Stromal cell of bone marrow (primary cell): ENCODE results near the gene WFDC12.
"Not testable (repeated sequence)": the region's sequence is repeated elsewhere in the genome, so short reads cannot be mapped to it uniquely, and the experiment has no call there.

Experiments used
- DNase-seq: peaks from one replicate; pipeline ENCODE4 v3.0.0-alpha.2; 2012; ENCODE audit warnings: low read depth

Gene WFDC12, protein sequence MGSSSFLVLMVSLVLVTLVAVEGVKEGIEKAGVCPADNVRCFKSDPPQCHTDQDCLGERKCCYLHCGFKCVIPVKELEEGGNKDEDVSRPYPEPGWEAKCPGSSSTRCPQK

DNA sequence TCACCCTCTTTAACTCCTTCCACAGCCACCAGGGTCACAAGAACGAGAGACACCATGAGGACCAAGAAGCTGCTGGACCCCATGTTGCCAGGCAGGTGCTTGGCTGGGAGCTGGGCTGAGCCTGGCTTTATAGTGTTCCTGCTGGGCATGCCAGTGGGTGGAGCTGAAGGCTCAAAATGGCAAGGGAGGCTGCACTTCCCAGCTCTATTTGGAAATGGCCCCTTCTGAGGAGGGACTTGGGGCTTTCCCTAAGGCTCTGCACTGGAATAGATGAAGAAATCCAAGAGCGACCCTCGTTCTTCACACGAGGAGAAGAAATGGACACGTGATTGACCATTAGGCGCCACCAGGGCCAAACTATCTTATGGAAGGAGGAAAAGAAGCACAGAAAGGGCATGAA, at the start of gene WFDC12:
Gene WFDC12, minus strand, starts transcription at position 101 of the 400 bp plus-strand sequence. Its CDS starts 18 bp downstream, at position 83.
- DNase-seq = no peak

- no peak for DNase-seq
Observed at GRCh38 chr20:45173522-45173921, 49.3 kb upstream of the WFDC12 start.

DNA sequence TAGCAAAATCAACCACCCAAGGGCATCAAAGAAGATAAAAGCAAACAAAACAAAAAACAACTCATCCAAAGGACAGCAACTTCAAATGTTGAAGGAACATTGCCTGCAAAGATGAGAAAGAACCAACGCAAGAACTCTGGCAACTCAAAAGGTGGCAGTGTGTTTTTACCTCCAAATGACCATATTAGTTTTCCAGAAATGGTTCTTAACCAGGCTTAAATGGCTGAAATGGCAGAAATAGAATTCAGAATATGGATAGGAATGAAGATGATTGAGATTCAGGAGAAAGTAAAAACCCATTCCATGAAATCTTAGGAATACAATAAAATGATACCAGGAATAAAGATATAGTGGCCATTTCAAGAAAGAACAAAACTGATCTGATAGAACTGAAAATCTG, 40.6 kb upstream of the WFDC12 start:
- DNase-seq = no peak

DNA sequence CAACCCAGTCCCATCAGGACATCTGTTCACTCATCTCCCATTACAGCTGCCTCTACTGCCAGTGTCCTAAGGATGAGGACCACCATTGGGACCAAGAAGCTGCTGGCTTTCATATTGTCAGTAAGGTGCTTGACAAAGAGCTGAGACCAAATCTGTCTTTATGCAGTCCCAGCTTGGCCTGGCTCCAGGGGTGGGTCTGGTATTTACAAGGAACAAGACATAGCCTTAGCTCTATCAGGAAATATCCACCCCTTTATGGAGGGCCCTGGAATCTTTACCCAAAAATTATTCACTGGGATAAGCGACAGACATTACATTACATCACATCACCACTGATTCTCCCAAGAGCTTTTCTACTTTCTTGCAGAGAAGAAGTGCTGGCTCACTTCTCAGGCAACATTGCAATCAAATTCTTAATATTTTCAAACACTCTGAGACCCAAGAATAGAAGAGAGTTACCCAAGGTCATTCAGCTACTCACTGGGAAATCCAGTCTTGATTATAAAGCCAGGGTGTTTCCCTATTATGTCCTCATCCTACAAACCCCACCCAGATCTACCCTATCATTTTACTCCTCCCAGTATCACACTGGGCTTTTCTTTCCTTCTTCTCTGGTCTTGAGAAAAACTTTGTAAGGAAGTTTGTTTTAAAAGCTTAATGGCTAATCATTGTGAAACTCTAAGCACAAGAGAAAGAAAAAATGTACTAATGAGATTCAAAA, 39.0 kb upstream of the WFDC12 start:
- no peak for DNase-seq

- DNase-seq = peak; percentile 83
Observed at GRCh38 chr20:45157962-45158361, 33.7 kb upstream of the WFDC12 start.

GRCh38 chr20:45156713-45157112, 32.4 kb upstream of the WFDC12 start:
- no peak for DNase-seq

DNA sequence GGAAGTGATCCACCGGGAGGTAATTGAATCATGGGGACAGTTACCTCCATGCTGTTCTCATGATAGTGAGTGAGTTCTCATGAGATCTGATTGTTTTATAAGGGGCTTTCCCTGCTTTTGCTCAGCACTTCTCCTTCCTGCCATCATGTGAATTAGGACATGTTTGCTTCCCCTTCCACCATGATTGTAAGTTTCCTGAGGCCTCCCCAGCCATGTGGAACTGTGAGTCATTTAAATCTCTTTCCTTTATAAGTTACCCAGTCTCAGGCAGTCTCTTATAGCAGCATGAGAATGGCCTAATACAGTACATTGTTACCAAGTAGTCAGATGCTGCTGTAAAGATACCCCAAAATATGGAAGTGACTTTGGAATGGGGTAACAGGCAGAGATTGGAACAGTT, 30.5 kb upstream of the WFDC12 start:
- DNase-seq = not testable (repeated sequence)

DNA sequence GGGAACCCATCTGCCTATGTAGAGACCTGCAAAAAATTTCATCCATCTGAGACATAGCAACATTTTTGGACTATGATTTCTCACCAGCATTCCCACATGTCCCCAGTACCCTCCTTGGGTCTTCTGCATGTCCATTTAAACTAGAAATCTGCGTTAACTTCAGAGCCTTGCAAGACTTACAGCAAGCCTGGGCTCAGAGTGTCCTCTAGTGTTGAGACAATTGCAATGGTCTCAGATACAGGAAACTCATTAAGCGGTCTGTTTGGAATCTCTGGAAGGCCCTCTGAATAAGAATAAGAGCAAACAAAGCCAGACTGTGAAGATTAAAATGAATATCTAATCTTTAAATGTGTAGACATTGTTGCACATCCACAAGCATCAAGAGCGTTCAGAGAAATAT, 29.9 kb upstream of the WFDC12 start:
- DNase-seq = no peak

- DNase-seq = no peak
Observed at GRCh38 chr20:45153752-45154151, 29.5 kb upstream of the WFDC12 start.

DNA sequence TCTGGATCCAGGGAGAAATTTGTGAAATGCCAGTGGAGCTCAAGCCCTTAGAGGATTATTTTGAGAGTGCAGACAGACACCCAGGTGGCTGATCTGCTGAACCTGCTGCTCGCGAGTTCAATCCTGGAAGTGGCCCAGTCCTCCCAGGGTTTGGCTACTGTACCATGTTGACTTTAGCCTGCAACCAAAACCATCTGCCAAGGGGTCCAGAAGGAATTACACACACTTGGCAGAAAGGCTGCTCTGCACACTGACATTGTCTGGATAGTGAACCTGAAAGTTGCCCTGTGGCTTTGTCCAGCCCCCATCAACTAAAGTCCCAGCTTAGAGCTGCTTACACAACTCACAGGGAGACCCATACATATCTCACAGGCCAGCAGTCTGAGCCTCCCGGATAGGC, 28.9 kb upstream of the WFDC12 start:
- no peak for DNase-seq

DNA sequence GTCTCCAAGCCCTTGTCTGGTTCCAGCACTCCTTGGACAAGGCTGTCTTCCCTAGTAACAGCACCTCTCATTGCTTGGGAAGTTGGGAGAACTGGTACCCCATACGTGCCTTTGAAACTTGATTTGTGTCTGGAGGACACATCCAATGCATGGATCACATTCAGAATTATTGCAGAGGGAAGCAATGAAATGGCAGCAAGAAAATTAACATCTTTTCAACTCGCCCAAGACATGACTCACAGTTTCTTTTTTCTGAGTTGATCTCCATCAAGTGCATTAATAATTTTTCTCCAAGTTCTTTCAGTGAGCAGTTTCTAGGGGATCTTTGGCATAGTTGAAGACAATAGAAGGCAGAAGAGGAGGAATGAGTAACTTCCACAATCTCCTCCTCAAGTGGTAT, 28.1 kb upstream of the WFDC12 start:
- no peak for DNase-seq

- DNase-seq = no peak
Observed at GRCh38 chr20:45149062-45149461, 24.8 kb upstream of the WFDC12 start.

GRCh38 chr20:45140836-45141235, 16.6 kb upstream of the WFDC12 start:
- no peak for DNase-seq

DNA sequence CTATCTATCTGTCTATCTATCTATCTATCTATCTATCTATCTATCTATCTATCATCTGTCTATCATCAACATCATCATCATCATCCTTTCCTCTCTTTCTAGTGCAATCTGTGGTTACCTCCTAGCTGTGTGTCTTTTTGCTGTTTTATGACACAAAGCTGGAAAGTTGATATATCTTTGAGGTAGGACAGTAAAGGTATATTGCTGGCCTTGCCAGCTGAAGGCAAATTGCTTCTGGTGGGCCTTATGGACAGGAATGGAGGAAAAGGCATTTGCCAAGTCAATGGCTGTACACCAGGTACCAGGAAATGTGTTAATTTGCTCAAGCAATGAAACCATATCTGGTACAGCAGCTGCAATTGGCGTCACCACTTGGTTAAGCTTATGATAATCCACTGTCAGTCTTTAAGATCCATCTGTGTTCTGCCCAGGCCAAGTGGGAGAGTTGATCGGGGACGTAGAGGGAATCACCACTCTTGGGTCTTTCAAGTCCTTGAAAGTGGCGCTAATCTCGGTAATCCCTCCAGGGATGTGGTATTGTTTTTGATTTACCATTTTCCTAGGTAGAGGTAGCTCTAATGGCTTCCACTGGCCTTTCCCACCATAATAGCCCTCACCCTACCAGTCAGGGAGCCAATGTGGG, 15.6 kb upstream of the WFDC12 start:
- DNase-seq = not testable (repeated sequence)

- DNase-seq = no peak
Observed at GRCh38 chr20:45138561-45139300, 14.5 kb upstream of the WFDC12 start.

- no peak for DNase-seq
Observed at GRCh38 chr20:45136911-45137310, 12.6 kb upstream of the WFDC12 start.

DNA sequence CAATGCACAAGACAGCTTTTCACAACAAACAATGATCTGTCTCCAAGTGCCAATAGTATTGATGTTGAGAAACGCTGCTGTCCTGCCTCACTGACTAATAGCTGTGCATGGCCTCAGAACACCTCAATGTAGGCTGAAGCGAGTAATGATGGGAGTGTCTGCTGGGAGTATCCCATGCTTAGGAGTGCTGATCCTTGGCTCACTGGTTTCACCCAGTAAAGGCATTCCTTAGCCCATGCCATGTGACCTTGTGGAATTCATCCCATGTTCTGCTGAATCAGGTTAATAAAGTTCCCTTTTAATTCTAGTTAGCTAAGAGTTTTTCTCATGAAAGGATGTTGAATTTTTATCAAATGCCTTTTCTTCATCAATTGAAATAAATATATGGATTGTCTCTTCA, 3.8 kb upstream of the WFDC12 start:
- no peak for DNase-seq

DNA sequence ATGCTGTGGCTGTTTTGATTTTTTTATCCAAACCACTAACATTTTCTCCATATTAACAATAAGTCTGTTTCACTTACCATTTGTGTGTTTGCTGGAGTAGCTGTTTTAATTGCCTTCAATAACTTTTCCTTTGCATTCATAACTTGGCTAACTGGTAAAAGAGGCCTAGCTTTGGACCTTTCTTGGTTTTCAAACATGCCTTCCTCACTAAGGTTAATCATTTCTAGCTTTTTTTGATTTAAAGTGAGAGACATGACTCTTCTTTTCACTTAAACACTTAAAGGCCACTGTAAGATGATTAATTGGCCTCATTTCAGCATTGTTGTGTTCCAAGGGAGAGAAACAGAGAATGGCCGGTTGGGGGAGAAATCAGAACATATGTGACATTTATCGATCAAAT, 2.9 kb downstream of the WFDC12 start:
- DNase-seq = no peak

DNA sequence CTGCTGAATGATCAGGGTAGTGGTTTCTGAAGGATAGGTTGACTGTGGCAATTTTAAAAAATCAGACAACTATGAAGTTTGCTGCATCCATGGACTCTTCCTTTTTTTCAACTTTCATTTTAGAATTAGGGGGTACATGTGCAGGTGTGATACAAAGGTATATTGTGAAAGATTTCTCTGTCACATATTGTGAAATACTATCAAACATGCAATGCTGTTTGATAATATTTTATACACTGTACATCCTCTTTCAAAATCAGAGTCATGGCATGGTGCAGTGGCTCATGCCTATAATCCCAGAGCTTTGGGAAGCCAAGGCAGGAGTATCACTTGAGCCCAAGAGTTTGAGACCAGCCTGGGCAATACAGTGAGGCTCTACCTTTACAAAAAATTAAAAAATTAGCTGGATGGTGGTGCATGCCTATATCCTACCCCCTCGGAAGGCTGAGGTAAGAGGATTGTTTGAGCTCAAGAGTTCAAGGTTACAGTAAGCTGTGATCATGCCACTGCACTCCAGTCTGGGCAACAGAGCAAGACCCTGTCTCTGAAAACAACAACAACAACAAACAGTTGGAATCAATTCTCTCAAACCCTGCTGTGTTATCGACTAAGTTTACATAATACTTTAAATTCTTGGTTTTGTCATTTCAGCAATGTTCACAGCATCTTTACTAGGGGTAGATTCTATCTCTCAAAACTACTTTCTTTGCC, 4.6 kb downstream of the WFDC12 start:
- no peak for DNase-seq

GRCh38 chr20:45118028-45118427, 6.2 kb downstream of the WFDC12 start:
- DNase-seq = no peak

DNA sequence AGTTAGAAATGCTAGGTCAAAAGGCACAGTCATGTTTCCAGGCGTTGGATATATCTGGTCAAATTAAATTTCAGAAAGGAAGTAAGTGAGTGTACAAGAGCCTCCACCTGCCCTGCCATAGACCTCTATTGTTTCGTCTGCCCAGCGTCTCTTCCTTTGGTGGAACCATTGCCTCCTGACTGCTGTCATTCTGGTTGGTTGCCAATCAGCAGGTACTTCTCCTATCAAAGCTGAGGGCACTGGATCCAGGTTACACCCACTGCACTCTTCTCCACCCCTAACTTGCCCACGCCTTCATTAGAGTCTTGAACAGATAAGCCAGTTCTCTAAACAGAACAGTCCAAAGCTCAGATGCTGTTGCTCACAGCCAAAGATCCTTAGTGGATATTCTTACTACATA, 6.7 kb downstream of the WFDC12 start:
- DNase-seq = no peak

- DNase-seq = no peak
Observed at GRCh38 chr20:45115829-45116228, 8.4 kb downstream of the WFDC12 start.
